SH-SY5Y (cell line): ENCODE data around the gene RFC1.

Experiments used
- GATA2 ChIP-seq: IDR thresholded peaks from 2 replicates; pipeline ENCODE4 v1.6.1; 2011; ENCODE audit warnings: mild to moderate bottlenecking, low read depth, low read length
- GATA3 ChIP-seq: IDR thresholded peaks from 2 replicates; pipeline ENCODE4 v1.6.1; 2011; ENCODE audit warnings: low read depth, mild to moderate bottlenecking, low read length, moderate library complexity

- TF ChIP-seq GATA2 (no peak), GATA3 (0 out of 2 replicates have a peak, but pooled peaks have one; percentile 20)
Observed at GRCh38 chr4:39274503-39274902, 91.7 kb downstream of the RFC1 start.
